A549 (cell line): ENCODE results near the gene PCSK5.

Source experiments
- CEBPB ChIP-seq, 2 experiments: fragments of >200 bp in 1 of 2; sonication (Bioruptor Twin) in 1 of 2; formaldehyde crosslinking in 1 of 2; IDR thresholded peaks; 2 replicates each; pipeline ENCODE4 v1.6.1; 2012 to 2016
- E2F6 ChIP-seq: IDR thresholded peaks from 2 replicates; pipeline ENCODE4 v1.6.1; 2012; ENCODE audit warnings: low read depth, borderline replicate concordance
- EP300 ChIP-seq, 2 experiments: fragments of >200 bp; sonication (Bioruptor Twin); formaldehyde crosslinking; IDR thresholded peaks; 2 replicates in 1 of 2; 3 replicates in 1 of 2; pipeline ENCODE4 v1.6.1; 2016 to 2017
- FOSL2 ChIP-seq, 2 experiments: fragments of 450-650 bp in 1 of 2; fragments of >200 bp in 1 of 2; sonication (Bioruptor Twin) in 1 of 2; formaldehyde crosslinking; IDR thresholded peaks; 2 replicates each; pipeline versions ENCODE4 v1.5.0 to v1.6.1; 2016 to 2020; ENCODE audit warnings: mild to moderate bottlenecking in 1 of 2, moderate library complexity in 1 of 2
- JUN ChIP-seq, 2 experiments: fragments of >200 bp; sonication (Bioruptor Twin); formaldehyde crosslinking; IDR thresholded peaks; 2 replicates in 1 of 2; 3 replicates in 1 of 2; pipeline ENCODE4 v1.6.1; 2016 to 2017
- MAX ChIP-seq: IDR thresholded peaks from 2 replicates; pipeline ENCODE4 v1.6.1; 2012
- POLR2AphosphoS2 ChIP-seq: conservative IDR thresholded peaks from 2 replicates; pipeline ENCODE4 v1.6.1; 2012; ENCODE audit warnings: low read length, improper control_type of control experiment, inconsistent platforms
- TF ChIP-seq, protein P1 (sequence below): fragments of >200 bp; sonication (Bioruptor Twin); formaldehyde crosslinking; IDR thresholded peaks from 3 replicates; pipeline ENCODE4 v1.5.1; 2016
- TF ChIP-seq, protein P2 (sequence below): fragments of 250-450 bp; sonication (Bioruptor Pico); IDR thresholded peaks from 2 replicates; pipeline ENCODE4 v1.5.0; 2020; ENCODE audit warnings: low read depth, mild to moderate bottlenecking, moderate library complexity

GRCh38 chr9:76101075-76101474 is 210.6 kb downstream of the PCSK5 start:
- TF ChIP-seq CEBPB (IDR thresholded peaks at IDR 0.05) (no peak), MAX (no peak), POLR2AphosphoS2 (no peak), FOSL2 (IDR thresholded peaks at IDR 0.05) (no peak), FOSL2 (CRISPR knock-in tag; IDR thresholded peaks at IDR 0.05) (no peak), EP300 (IDR thresholded peaks at IDR 0.05) (no peak), JUN (IDR thresholded peaks at IDR 0.05) (no peak), E2F6 (no peak)
- TF ChIP-seq, protein P1, sequence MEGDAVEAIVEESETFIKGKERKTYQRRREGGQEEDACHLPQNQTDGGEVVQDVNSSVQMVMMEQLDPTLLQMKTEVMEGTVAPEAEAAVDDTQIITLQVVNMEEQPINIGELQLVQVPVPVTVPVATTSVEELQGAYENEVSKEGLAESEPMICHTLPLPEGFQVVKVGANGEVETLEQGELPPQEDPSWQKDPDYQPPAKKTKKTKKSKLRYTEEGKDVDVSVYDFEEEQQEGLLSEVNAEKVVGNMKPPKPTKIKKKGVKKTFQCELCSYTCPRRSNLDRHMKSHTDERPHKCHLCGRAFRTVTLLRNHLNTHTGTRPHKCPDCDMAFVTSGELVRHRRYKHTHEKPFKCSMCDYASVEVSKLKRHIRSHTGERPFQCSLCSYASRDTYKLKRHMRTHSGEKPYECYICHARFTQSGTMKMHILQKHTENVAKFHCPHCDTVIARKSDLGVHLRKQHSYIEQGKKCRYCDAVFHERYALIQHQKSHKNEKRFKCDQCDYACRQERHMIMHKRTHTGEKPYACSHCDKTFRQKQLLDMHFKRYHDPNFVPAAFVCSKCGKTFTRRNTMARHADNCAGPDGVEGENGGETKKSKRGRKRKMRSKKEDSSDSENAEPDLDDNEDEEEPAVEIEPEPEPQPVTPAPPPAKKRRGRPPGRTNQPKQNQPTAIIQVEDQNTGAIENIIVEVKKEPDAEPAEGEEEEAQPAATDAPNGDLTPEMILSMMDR: no peak
- TF ChIP-seq, protein P2, sequence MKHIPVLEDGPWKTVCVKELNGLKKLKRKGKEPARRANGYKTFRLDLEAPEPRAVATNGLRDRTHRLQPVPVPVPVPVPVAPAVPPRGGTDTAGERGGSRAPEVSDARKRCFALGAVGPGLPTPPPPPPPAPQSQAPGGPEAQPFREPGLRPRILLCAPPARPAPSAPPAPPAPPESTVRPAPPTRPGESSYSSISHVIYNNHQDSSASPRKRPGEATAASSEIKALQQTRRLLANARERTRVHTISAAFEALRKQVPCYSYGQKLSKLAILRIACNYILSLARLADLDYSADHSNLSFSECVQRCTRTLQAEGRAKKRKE: no peak
